Measurements from ENCODE around the gene FANCG.

GRCh38 chr9:35102769-35103659 lies 23.3 kb upstream of the FANCG start, which contains the start of gene STOML2:
- TF ChIP-seq MAX (IDR thresholded peaks at IDR 0.05) (peak; percentile 81), CREB1 (IDR thresholded peaks at IDR 0.05; ENCODE audit: low read depth) (peak; percentile 23; the same call in 1 of the 2 replicates), EP300 (IDR thresholded peaks at IDR 0.05; ENCODE audit: borderline replicate concordance) (peak; percentile 8; the same call in 1 of the 2 replicates), REST (IDR thresholded peaks at IDR 0.05; ENCODE audit: low read depth) (no peak), NFIC (IDR thresholded peaks at IDR 0.05) (no peak), TEAD4 (IDR thresholded peaks at IDR 0.05) (no peak), RAD21 (IDR thresholded peaks at IDR 0.05; ENCODE audit: low read depth) (no peak), EGR1 (IDR thresholded peaks at IDR 0.05) (peak; percentile 64)
